SH-SY5Y (cell line): Measurements from ENCODE around the gene GAB1.

Source experiments
- GATA2 ChIP-seq: IDR thresholded peaks from 2 replicates; pipeline ENCODE4 v1.6.1; 2011; ENCODE audit warnings: mild to moderate bottlenecking, low read depth, low read length
- GATA3 ChIP-seq: IDR thresholded peaks from 2 replicates; pipeline ENCODE4 v1.6.1; 2011; ENCODE audit warnings: low read depth, mild to moderate bottlenecking, low read length, moderate library complexity

DNA sequence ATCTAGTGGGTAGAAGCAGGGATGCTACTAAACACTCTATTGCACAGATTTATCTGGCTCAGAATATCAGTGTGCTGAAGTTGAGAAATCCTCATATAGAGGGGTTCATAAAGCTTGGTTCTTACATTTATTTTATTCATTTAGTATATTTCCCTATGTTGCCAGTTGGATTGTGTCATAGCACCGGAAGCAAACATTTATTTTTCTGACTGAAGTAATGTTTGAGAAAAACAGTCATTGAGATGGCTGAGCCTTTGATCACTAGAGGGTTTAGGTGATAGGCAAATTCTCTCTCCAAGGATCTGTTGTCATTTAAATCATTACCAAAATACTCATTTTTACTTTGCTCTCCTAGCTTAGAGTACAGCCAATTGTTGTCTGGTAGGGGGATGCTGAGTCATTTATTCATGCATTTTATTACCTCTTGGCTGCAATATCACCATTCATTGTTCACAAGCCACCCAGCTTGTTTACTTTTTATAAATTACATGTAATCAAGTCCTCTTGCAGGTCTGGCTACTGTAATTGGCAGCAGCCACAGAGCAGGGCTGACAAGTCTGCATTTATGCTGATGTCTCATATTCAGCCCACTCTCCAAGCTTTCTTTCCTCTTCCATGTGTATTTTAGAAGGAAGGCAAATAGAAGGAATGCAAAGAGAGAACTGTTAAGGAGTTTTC lies 15.2 kb downstream of the GAB1 start:
- TF ChIP-seq GATA3, result no peak
- TF ChIP-seq GATA2, result no peak
